ENCODE measurements around the gene TBCD. TPM values are rescaled to one million over a fixed set of nuclear protein-coding genes. Genes with fewer than 3 reads are reported as not detected.

Gene TBCD
- total RNA-seq, 1 experiment from 2014 or later, result 129 TPM

- H3K36me3 Mint-ChIP-seq (ENCODE audit: insufficient read depth in 1 of 3, low read depth in 3 of 3), result peaks cover 42 to 62% (median 62%) of the 10 kb centered on the region in 3 experiments
- no CpG with 5 or more reads among the region's 9 CpGs for WGBS (ENCODE audit: extremely low coverage, insufficient read length, low lambda C conversion rate)
Observed at GRCh38 chr17:82797061-82797460, 45.2 kb downstream of the TBCD start.

More at GRCh38 chr17:82797061-82797460, 45.2 kb downstream of the TBCD start:
- H3K27ac ChIP-seq (ENCODE audit: insufficient read length, low read depth, low read length), result no peak overlapping the region
- H3K4me1 ChIP-seq (ENCODE audit: insufficient read depth, low read length), result no peaks in the 10 kb centered on the region
- H3K14ac ChIP-seq (ENCODE audit: insufficient read depth, low read length), result no peak overlapping the region
- H3K9me3 ChIP-seq (ENCODE audit: control insufficient read depth, low read depth, low read length), result peaks cover 14% of the 10 kb centered on the region
- H3K18ac ChIP-seq (ENCODE audit: insufficient read length, low read depth, low read length), result no peak overlapping the region
- H2BK20ac ChIP-seq (ENCODE audit: low read depth, low read length, poor library complexity, severe bottlenecking), result no peak overlapping the region
- H3K9me3 Mint-ChIP-seq, result peaks cover 21 to 22% of the 10 kb centered on the region in 2 experiments
- peaks cover 3% of the 10 kb centered on the region for H3K79me1 ChIP-seq (ENCODE audit: insufficient read depth, low read depth, low read length, poor library complexity, severe bottlenecking)
- no peak overlapping the region for H3K9ac ChIP-seq (ENCODE audit: extremely low read depth, insufficient read length, low read length)
- no peak overlapping the region for H3K4me3 Mint-ChIP-seq
- no peak overlapping the region for H3K4ac ChIP-seq (ENCODE audit: low read depth, low read length)
- H3K4me2 ChIP-seq (ENCODE audit: insufficient read depth, insufficient read length, low read length), result no peak overlapping the region
- H2BK5ac ChIP-seq (ENCODE audit: insufficient read length, low read length), result no peak overlapping the region
- no peaks in the 10 kb centered on the region for H3K27me3 Mint-ChIP-seq (ENCODE audit: low read depth)
- no peak overlapping the region for H4K91ac ChIP-seq (ENCODE audit: insufficient read length, low read depth, low read length)
- H3K23ac ChIP-seq (ENCODE audit: insufficient read length, low read depth, low read length), result no peak overlapping the region
- no peak overlapping the region for H3K56ac ChIP-seq (ENCODE audit: insufficient read length, low read depth, low read length)
- no peak overlapping the region for H2BK15ac ChIP-seq (ENCODE audit: low read depth, low read length)
- no peak overlapping the region for H2BK12ac ChIP-seq (ENCODE audit: insufficient read length, low read depth, low read length)
- no peak overlapping the region for H4K8ac ChIP-seq (replicated peaks; ENCODE audit: insufficient read length, low read depth, low read length)
- H3T11ph ChIP-seq (ENCODE audit: low read length), result no peak overlapping the region
- no peaks in the 10 kb centered on the region for H4K20me1 ChIP-seq (ENCODE audit: control insufficient read depth, insufficient read depth, insufficient read length)
- no peak overlapping the region for H2AFZ ChIP-seq (ENCODE audit: low read length)
- H3K27me3 ChIP-seq (ENCODE audit: insufficient read depth, low read length), result no peaks in the 10 kb centered on the region
- H3K27ac Mint-ChIP-seq, result peak overlapping the region in 1 of 3 experiments; percentile 77; a peak in 2 of 7 replicates
- H3K79me2 ChIP-seq (ENCODE audit: insufficient read depth, low read length), result peaks cover 2% of the 10 kb centered on the region; the same call in 1 of the 2 replicates
- no peak overlapping the region for H2AK5ac ChIP-seq (ENCODE audit: insufficient read length, low read length)
- H3K23me2 ChIP-seq (ENCODE audit: insufficient read length, low read depth, low read length, poor library complexity, severe bottlenecking), result no peaks in the 10 kb centered on the region
- no peak for TF ChIP-seq CTCF (conservative IDR thresholded peaks at IDR 0.05)
- peaks cover 1 to 5% of the 10 kb centered on the region in 2 experiments for H3K4me1 Mint-ChIP-seq
- no peak for DNase-seq
- H4K5ac ChIP-seq (ENCODE audit: insufficient read length, low read depth, low read length), result no peak overlapping the region
- no peak overlapping the region for H2BK120ac ChIP-seq (ENCODE audit: low read depth, low read length, poor library complexity, severe bottlenecking)
